ENCODE data around the gene STK11.

DNA sequence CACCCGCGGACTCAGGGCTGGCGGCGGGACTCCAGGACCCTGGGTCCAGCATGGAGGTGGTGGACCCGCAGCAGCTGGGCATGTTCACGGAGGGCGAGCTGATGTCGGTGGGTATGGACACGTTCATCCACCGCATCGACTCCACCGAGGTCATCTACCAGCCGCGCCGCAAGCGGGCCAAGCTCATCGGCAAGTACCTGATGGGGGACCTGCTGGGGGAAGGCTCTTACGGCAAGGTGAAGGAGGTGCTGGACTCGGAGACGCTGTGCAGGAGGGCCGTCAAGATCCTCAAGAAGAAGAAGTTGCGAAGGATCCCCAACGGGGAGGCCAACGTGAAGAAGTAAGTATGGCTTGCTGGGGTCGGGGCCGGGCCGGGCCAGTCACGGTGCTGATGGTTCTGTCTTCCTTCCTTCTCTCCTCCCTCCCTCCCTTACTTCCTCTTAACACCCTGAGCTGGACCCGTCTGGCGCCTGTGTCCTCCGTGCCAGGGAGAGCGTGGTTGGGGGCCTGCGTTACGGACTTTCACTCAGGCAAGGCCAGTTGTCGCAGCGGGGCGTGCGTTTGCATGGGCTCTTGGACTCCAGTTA is 1.4 kb downstream of the STK11 start:
- TF ChIP-seq, protein P1, sequence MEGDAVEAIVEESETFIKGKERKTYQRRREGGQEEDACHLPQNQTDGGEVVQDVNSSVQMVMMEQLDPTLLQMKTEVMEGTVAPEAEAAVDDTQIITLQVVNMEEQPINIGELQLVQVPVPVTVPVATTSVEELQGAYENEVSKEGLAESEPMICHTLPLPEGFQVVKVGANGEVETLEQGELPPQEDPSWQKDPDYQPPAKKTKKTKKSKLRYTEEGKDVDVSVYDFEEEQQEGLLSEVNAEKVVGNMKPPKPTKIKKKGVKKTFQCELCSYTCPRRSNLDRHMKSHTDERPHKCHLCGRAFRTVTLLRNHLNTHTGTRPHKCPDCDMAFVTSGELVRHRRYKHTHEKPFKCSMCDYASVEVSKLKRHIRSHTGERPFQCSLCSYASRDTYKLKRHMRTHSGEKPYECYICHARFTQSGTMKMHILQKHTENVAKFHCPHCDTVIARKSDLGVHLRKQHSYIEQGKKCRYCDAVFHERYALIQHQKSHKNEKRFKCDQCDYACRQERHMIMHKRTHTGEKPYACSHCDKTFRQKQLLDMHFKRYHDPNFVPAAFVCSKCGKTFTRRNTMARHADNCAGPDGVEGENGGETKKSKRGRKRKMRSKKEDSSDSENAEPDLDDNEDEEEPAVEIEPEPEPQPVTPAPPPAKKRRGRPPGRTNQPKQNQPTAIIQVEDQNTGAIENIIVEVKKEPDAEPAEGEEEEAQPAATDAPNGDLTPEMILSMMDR (IDR thresholded peaks at IDR 0.05), result no peak
- no peak for TF ChIP-seq POLR2A (IDR thresholded peaks at IDR 0.05)
